CD14-positive monocyte (primary cell): ENCODE measurements around the gene RALGAPA1. TPM values are rescaled to one million over a fixed set of nuclear protein-coding genes. Genes with fewer than 3 reads are reported as not detected.

Experiments
- DNase-seq, 3 donors: peaks; one replicate each; pipeline ENCODE4 v3.0.0-alpha.2; 2011 to 2022
- H2AFZ ChIP-seq: 2 replicates; pipeline ENCODE4 v1.6.0; 2012; ENCODE audit warnings: mild to moderate bottlenecking, low read depth, low read length, inconsistent platforms; ENCODE audit not compliant: insufficient read depth, poor library complexity, severe bottlenecking
- H3K27ac ChIP-seq, 2 donors: 1 replicate in 1 of 2; 2 replicates in 1 of 2; pipeline ENCODE4 v1.5.1; 2012 to 2013; ENCODE audit warnings: low read length in 2 of 2, control low read depth in 1 of 2, inconsistent platforms in 1 of 2, low read depth in 1 of 2, mild to moderate bottlenecking in 1 of 2
- H3K27me3 ChIP-seq, 2 donors: one replicate each; pipeline versions ENCODE4 v1.6.0 to v1.6.1; 2011 to 2013; ENCODE audit warnings: low read length in 2 of 2; ENCODE audit not compliant: control insufficient read depth in 2 of 2, insufficient read depth in 2 of 2
- H3K36me3 ChIP-seq, 2 donors: replicated peaks in 1 of 2; 1 replicate in 1 of 2; 2 replicates in 1 of 2; pipeline versions ENCODE4 v1.5.1 to v1.6.1; 2012 to 2013; ENCODE audit warnings: low read length in 2 of 2, control low read depth in 1 of 2, inconsistent platforms in 1 of 2, mild to moderate bottlenecking in 1 of 2; ENCODE audit not compliant: insufficient read depth in 2 of 2, control insufficient read depth in 1 of 2
- H3K4me1 ChIP-seq, 2 donors: 1 replicate in 1 of 2; 2 replicates in 1 of 2; pipeline versions ENCODE4 v1.5.1 to v1.6.1; 2012 to 2013; ENCODE audit warnings: low read length in 2 of 2, control low read depth in 1 of 2, inconsistent platforms in 1 of 2, mild to moderate bottlenecking in 1 of 2, moderate library complexity in 1 of 2; ENCODE audit not compliant: insufficient read depth in 2 of 2, control insufficient read depth in 1 of 2
- H3K4me2 ChIP-seq: replicated peaks from 2 replicates; pipeline ENCODE3; 2012; ENCODE audit warnings: low read length, moderate library complexity, mild to moderate bottlenecking; ENCODE audit not compliant: poor library complexity, severe bottlenecking; ENCODE audit errors: extremely low read depth
- H3K4me3 ChIP-seq, 3 experiments: fragments of 200-600 bp in 1 of 3; sonication (generic) in 1 of 3; replicated peaks in 1 of 3; 1 replicate in 2 of 3; 2 replicates in 1 of 3; pipeline ENCODE4 v1.5.1; 2011 to 2013; ENCODE audit warnings: low read length in 3 of 3, mild to moderate bottlenecking in 3 of 3, control low read depth in 2 of 3, low read depth in 2 of 3, inconsistent platforms in 1 of 3, moderate library complexity in 1 of 3
- H3K79me2 ChIP-seq: 2 replicates; pipeline ENCODE4 v1.6.0; 2012; ENCODE audit warnings: mild to moderate bottlenecking, control low read depth, inconsistent platforms, low read length, moderate library complexity; ENCODE audit not compliant: insufficient read depth
- H3K9ac ChIP-seq: 2 replicates; pipeline ENCODE4 v1.6.0; 2017; ENCODE audit warnings: low read length, mild to moderate bottlenecking; ENCODE audit not compliant: insufficient read depth, poor library complexity, severe bottlenecking
- H3K9me3 ChIP-seq, 2 donors: replicated peaks in 1 of 2; 1 replicate in 1 of 2; 2 replicates in 1 of 2; pipeline versions ENCODE4 v1.5.1 to v1.6.1; 2012 to 2013; ENCODE audit warnings: low read length in 2 of 2, control low read depth in 1 of 2; ENCODE audit not compliant: control insufficient read depth in 1 of 2, insufficient read depth in 1 of 2
- H4K20me1 ChIP-seq: 2 replicates; pipeline ENCODE4 v1.6.0; 2012; ENCODE audit warnings: mild to moderate bottlenecking, low read length, control low read depth, moderate library complexity; ENCODE audit not compliant: insufficient read depth
- H3K27ac Mint-ChIP-seq, 7 donors: one replicate each; pipeline ENCODE4 v1.8.0; 2020; ENCODE audit warnings: mild to moderate bottlenecking in 7 of 7, mixed read lengths in 7 of 7, moderate library complexity in 6 of 7, inconsistent platforms in 2 of 7
- H3K27me3 Mint-ChIP-seq, 3 donors: one replicate each; pipeline ENCODE4 v1.8.0; 2021 to 2022; ENCODE audit warnings: low read depth in 3 of 3, mild to moderate bottlenecking in 3 of 3, mixed read lengths in 3 of 3, moderate library complexity in 3 of 3, inconsistent platforms in 1 of 3
- H3K36me3 Mint-ChIP-seq, 2 donors: one replicate each; pipeline ENCODE4 v1.8.0; 2020; ENCODE audit warnings: mixed read lengths in 2 of 2, inconsistent platforms in 1 of 2, mild to moderate bottlenecking in 1 of 2
- H3K4me1 Mint-ChIP-seq: one replicate; pipeline ENCODE4 v1.8.0; 2020; ENCODE audit warnings: mild to moderate bottlenecking, mixed read lengths
- H3K4me3 Mint-ChIP-seq, 2 donors: one replicate each; pipeline ENCODE4 v1.8.0; 2020; ENCODE audit warnings: mild to moderate bottlenecking in 2 of 2, mixed read lengths in 2 of 2, moderate library complexity in 1 of 2
- H3K9me3 Mint-ChIP-seq, 7 donors: one replicate each; pipeline ENCODE4 v1.8.0; 2020 to 2022; ENCODE audit warnings: mixed read lengths in 7 of 7, mild to moderate bottlenecking in 6 of 7, moderate library complexity in 6 of 7, inconsistent platforms in 2 of 7
- WGBS: methylation state at CpG from one replicate; pipeline ENCODE4 v1.1.5; 2013; ENCODE audit warnings: missing lambda C conversion rate; ENCODE audit not compliant: insufficient coverage; 5-methylcytosine and 5-hydroxymethylcytosine counted together
- intact Hi-C, 2 donors: fragments of 100-400 bp; cut with micrococcal nuclease; formaldehyde crosslinking; loops; one replicate each; pipeline versions ENCODE4 v1.15.0 to v1.15.1; 2023
- polyA plus RNA-seq, 3 donors: library from polyadenylated mRNA; depleted of rRNA in 1 of 3; unstranded in 2 of 3; stranded (reverse) in 1 of 3; fragments of 300-500 nt in 2 of 3; fragments of >200 nt in 1 of 3; fragmentation: Illumina TruSeq in 2 of 3; gene quantifications; 1 replicate in 2 of 3; 2 replicates in 1 of 3; pipeline ENCODE4 v1.2.3, GENCODE V29; 2012 to 2021
- TF ChIP-seq, protein P1 (sequence below): fragments of 200-600 bp; IDR thresholded peaks from one replicate; pipeline ENCODE4 v1.8.0; 2022; ENCODE audit warnings: antibody characterized with exemption, mild to moderate bottlenecking

The RALGAPA1 gene
- polyA plus RNA-seq, 3 donors = 3.2 to 7.4 (median 4.1) TPM

- Histone ChIP-seq H3K4me1 (peaks cover 12 to 28% of the 10 kb centered on the region in 2 donors), H3K36me3 (no peaks in the 10 kb centered on the region), H2AFZ (peak within 1 kb of the TSS; percentile 69), H4K20me1 (no peaks in the 10 kb centered on the region), H3K79me2 (no peaks in the 10 kb centered on the region), H3K9me3 (peaks cover 0 to 36% of the 10 kb centered on the region in 2 donors), H3K27ac (no peak within 1 kb of the TSS), H3K9ac (no peak within 1 kb of the TSS), H3K4me3 (peak within 1 kb of the TSS; percentile 21 to 69 (median 30)), H3K4me2 (peak within 1 kb of the TSS; percentile 82), H3K27me3 (peaks cover 59 to 76% of the 10 kb centered on the region in 2 donors)
- Mint-ChIP-seq H3K27me3 (peaks cover 64 to 75% (median 69%) of the 10 kb centered on the region in 3 donors), H3K4me3 (peak within 1 kb of the TSS; percentile 70 to 87), H3K36me3 (peaks cover 5 to 12% of the 10 kb centered on the region in 2 donors), H3K9me3 (peaks cover 0 to 16% (median 2%) of the 10 kb centered on the region in 7 donors), H3K27ac (no peak within 1 kb of the TSS), H3K4me1 (peaks cover 13% of the 10 kb centered on the region)
- WGBS = under 1% methylated on average over 99 of the region's 100 CpGs
- TF ChIP-seq, protein P1, sequence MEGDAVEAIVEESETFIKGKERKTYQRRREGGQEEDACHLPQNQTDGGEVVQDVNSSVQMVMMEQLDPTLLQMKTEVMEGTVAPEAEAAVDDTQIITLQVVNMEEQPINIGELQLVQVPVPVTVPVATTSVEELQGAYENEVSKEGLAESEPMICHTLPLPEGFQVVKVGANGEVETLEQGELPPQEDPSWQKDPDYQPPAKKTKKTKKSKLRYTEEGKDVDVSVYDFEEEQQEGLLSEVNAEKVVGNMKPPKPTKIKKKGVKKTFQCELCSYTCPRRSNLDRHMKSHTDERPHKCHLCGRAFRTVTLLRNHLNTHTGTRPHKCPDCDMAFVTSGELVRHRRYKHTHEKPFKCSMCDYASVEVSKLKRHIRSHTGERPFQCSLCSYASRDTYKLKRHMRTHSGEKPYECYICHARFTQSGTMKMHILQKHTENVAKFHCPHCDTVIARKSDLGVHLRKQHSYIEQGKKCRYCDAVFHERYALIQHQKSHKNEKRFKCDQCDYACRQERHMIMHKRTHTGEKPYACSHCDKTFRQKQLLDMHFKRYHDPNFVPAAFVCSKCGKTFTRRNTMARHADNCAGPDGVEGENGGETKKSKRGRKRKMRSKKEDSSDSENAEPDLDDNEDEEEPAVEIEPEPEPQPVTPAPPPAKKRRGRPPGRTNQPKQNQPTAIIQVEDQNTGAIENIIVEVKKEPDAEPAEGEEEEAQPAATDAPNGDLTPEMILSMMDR = no peak
- intact Hi-C loops = no loop called here
- DNase-seq = peak in 2 of 3 donors; percentile 2 to 3
Measured at GRCh38 chr14:35533357-35534207, 275.5 kb downstream of the RALGAPA1 start, which contains the start of gene INSM2. TSS of gene INSM2 (plus strand) at chr14:35534164. CDS start at chr14:35534253, 89 bp downstream.

GRCh38 chr14:35532783-35533356 lies 276.2 kb downstream of the RALGAPA1 start:
- Histone ChIP-seq H3K9ac (no peak overlapping the region), H3K4me1 (peaks cover 12 to 28% of the 10 kb centered on the region in 2 donors), H3K4me3 (peak overlapping the region in 1 of 3 experiments; percentile 69), H3K27me3 (peaks cover 59 to 81% of the 10 kb centered on the region in 2 donors), H3K79me2 (no peaks in the 10 kb centered on the region), H3K36me3 (no peaks in the 10 kb centered on the region), H3K27ac (no peak overlapping the region), H3K4me2 (peak overlapping the region; percentile 82), H3K9me3 (peaks cover 0 to 36% of the 10 kb centered on the region in 2 donors), H4K20me1 (no peaks in the 10 kb centered on the region), H2AFZ (peak overlapping the region; percentile 69)
- H3K36me3 Mint-ChIP-seq = peaks cover 2 to 8% of the 10 kb centered on the region in 2 donors
- peaks cover 0 to 16% (median 2%) of the 10 kb centered on the region in 7 donors for H3K9me3 Mint-ChIP-seq
- TF ChIP-seq, protein P1 = no peak
- H3K27me3 Mint-ChIP-seq = peaks cover 65 to 79% (median 69%) of the 10 kb centered on the region in 3 donors
- peak overlapping the region; percentile 70 to 87 for H3K4me3 Mint-ChIP-seq
- intact Hi-C loops = no loop called here
- peaks cover 13% of the 10 kb centered on the region for H3K4me1 Mint-ChIP-seq
- no peak for DNase-seq
- WGBS = 0% methylated on average over 1 of the region's 6 CpGs
- no peak overlapping the region for H3K27ac Mint-ChIP-seq
